ENCODE data around the gene ALAD. TPM values are rescaled to one million over a fixed set of nuclear protein-coding genes. Genes with fewer than 3 reads are reported as not detected.

The ALAD gene
- total and polyA plus RNA-seq, 9 donors, result 11.3 to 26.3 (median 21.6) TPM

DNA sequence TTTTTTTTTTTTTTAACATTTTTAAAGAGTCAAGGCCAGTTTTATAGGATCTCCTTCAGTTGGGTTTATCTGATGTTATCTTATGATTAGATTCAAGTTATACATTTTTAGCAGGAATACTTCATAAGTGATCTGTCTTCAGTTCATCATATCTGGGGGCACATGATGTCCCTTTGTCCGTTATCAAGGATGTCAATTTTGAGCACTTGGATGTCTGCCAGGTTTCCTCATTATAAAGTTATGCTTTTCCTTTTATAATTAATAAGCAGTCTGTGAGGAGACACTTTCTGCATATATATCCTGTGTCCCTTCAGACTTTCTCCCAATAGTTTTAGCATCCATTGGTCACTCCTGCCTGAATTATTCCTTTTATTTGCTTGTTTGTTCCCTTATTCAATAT is 36.1 kb downstream of the ALAD start:
- Histone ChIP-seq H3K4me3 (ENCODE audit: low read length) (no peak overlapping the region), H3K4me1 (ENCODE audit: control insufficient read depth, insufficient read depth, low read length) (peaks cover 7% of the 10 kb centered on the region), H3K9me3 (replicated peaks; ENCODE audit: control insufficient read depth, low read depth, low read length) (no peaks in the 10 kb centered on the region), H3K27ac (ENCODE audit: low read length) (no peak overlapping the region), H3K27me3 (ENCODE audit: control insufficient read depth, insufficient read depth, low read length) (no peaks in the 10 kb centered on the region), H3K36me3 (ENCODE audit: control insufficient read depth, insufficient read depth, low read length) (no peaks in the 10 kb centered on the region)
- no CpG with 5 or more reads among the region's 1 CpG for WGBS (ENCODE audit: insufficient coverage)
- no peak for DNase-seq

DNA sequence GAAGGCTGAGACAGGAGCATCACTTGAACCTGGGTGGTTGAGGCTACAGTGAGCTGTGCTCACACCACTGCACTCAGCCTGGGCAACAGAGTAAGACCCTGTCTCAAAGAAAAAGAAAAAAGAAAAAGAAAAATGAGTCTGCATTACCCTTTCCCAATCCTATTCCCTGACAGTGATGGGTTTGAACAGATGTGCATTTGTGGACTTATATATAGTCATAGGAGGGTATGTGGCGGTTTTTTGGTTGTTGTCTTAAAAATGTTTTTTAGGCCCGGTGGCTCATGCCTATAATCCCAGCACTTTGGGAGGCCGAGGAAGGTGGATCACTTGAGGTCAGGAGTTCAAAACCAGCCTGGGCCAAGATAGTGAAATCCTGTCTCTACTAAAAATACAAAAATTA is 37.7 kb downstream of the ALAD start:
- H3K27ac ChIP-seq (ENCODE audit: low read length), result no peak overlapping the region
- H3K4me1 ChIP-seq (ENCODE audit: control insufficient read depth, insufficient read depth, low read length), result no peaks in the 10 kb centered on the region
- H3K36me3 ChIP-seq (ENCODE audit: control insufficient read depth, insufficient read depth, low read length), result no peaks in the 10 kb centered on the region
- no peak overlapping the region for H3K4me3 ChIP-seq (ENCODE audit: low read length)
- no peak for DNase-seq
- H3K27me3 ChIP-seq (ENCODE audit: control insufficient read depth, insufficient read depth, low read length), result no peaks in the 10 kb centered on the region
- H3K9me3 ChIP-seq (replicated peaks; ENCODE audit: control insufficient read depth, low read depth, low read length), result no peaks in the 10 kb centered on the region
- WGBS (ENCODE audit: insufficient coverage), result 92% methylated on average over 2 of the region's 3 CpGs

DNA sequence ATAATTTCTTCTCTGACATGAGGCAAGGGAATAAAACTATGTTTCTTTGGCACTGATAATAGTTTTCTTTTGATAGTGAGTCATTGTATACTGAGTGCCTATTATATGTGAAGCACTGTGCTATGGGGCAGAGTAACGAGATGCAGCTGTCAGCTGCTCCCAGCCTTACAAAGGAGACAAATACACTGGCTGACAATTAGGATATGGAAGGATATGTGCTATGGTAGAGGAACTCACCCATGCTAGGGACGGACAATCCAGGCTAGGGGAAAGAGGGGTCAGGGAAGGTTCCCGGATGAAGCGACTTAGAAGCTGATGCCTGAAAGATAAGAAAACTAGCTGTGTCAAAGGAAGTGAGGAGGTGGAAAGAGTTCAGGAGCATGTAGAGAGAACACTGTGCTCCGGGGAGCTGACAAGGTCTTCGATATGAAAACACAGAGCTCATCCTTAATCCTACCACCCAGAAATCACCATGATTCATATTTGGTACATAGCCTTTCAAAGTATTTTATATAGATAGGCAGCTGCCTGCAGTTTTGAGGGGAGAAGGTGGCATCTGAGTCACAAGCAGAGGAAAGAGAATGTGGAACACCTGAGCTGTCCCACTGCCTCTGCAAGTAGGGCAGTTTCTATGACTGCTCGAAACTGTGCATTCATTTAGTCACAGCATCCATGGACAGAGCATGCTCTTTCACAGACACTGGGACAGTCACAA is 39.6 kb downstream of the ALAD start:
- Histone ChIP-seq H3K9me3 (replicated peaks; ENCODE audit: control insufficient read depth, low read depth, low read length) (no peaks in the 10 kb centered on the region), H3K36me3 (ENCODE audit: control insufficient read depth, insufficient read depth, low read length) (no peaks in the 10 kb centered on the region), H3K4me3 (ENCODE audit: low read length) (no peak overlapping the region), H3K4me1 (ENCODE audit: control insufficient read depth, insufficient read depth, low read length) (no peaks in the 10 kb centered on the region), H3K27me3 (ENCODE audit: control insufficient read depth, insufficient read depth, low read length) (peaks cover 4% of the 10 kb centered on the region), H3K27ac (ENCODE audit: low read length) (no peak overlapping the region)
- WGBS (ENCODE audit: insufficient coverage), result 47% methylated on average over 5 of the region's 7 CpGs
- DNase-seq, result no peak

DNA sequence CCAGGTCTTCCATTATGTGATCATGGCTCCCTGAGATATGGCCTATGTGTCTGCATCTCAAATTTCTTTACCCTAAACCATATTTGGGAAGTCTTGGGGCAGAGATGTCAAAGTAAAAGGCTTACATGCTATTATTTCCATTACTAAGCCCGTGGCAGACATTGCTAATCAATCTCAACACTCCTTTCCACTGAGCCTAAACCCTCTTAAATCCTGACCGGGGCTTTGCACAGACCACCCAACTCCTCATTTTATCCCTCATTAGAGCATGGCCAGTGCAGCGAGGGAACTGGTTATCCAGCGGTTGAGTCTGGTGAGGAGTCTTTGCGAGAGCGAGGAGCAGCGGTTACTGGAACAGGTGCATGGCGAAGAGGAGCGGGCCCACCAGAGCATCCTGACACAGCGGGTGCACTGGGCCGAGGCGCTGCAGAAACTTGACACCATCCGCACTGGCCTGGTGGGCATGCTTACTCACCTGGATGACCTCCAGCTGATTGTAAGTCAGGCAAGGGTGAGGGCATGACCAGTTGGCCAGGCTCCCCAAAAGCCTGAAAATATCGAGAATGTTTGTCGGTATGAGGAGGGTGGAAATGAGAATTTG is 40.7 kb downstream of the ALAD start:
- Histone ChIP-seq H3K27ac (ENCODE audit: low read length) (no peak overlapping the region), H3K27me3 (ENCODE audit: control insufficient read depth, insufficient read depth, low read length) (peaks cover 5% of the 10 kb centered on the region), H3K9me3 (replicated peaks; ENCODE audit: control insufficient read depth, low read depth, low read length) (no peaks in the 10 kb centered on the region), H3K36me3 (ENCODE audit: control insufficient read depth, insufficient read depth, low read length) (no peaks in the 10 kb centered on the region), H3K4me1 (ENCODE audit: control insufficient read depth, insufficient read depth, low read length) (no peaks in the 10 kb centered on the region), H3K4me3 (ENCODE audit: low read length) (no peak overlapping the region)
- no peak for DNase-seq
- WGBS (ENCODE audit: insufficient coverage), result 81% methylated on average over 12 of the region's 15 CpGs

- DNase-seq, result peak; percentile 61
- no CpG with 5 or more reads among the region's 1 CpG for whole genome bisulfite sequencing (ENCODE audit: insufficient coverage)
- Histone ChIP-seq H3K4me3 (ENCODE audit: low read length) (no peak overlapping the region), H3K36me3 (ENCODE audit: control insufficient read depth, insufficient read depth, low read length) (no peaks in the 10 kb centered on the region), H3K27me3 (ENCODE audit: control insufficient read depth, insufficient read depth, low read length) (peaks cover 9% of the 10 kb centered on the region), H3K27ac (ENCODE audit: low read length) (no peak overlapping the region), H3K9me3 (replicated peaks; ENCODE audit: control insufficient read depth, low read depth, low read length) (no peaks in the 10 kb centered on the region), H3K4me1 (ENCODE audit: control insufficient read depth, insufficient read depth, low read length) (no peaks in the 10 kb centered on the region)
Measured at GRCh38 chr9:113359385-113359784, 41.7 kb downstream of the ALAD start.

- Histone ChIP-seq H3K36me3 (ENCODE audit: control insufficient read depth, insufficient read depth, low read length) (no peaks in the 10 kb centered on the region), H3K27me3 (ENCODE audit: control insufficient read depth, insufficient read depth, low read length) (peaks cover 20% of the 10 kb centered on the region), H3K27ac (ENCODE audit: low read length) (no peak overlapping the region), H3K9me3 (replicated peaks; ENCODE audit: control insufficient read depth, low read depth, low read length) (no peaks in the 10 kb centered on the region), H3K4me3 (ENCODE audit: low read length) (no peak overlapping the region), H3K4me1 (ENCODE audit: control insufficient read depth, insufficient read depth, low read length) (no peaks in the 10 kb centered on the region)
- WGBS (ENCODE audit: insufficient coverage), result 68% methylated on average over 4 of the region's 7 CpGs
- DNase-seq, result no peak
Measured at GRCh38 chr9:113356686-113357292, 44.3 kb downstream of the ALAD start.

GRCh38 chr9:113355040-113355596 is 46.0 kb downstream of the ALAD start:
- H3K27me3 ChIP-seq (ENCODE audit: control insufficient read depth, insufficient read depth, low read length), result peaks cover 36% of the 10 kb centered on the region
- WGBS (ENCODE audit: insufficient coverage), result 94% methylated on average over 3 of the region's 4 CpGs

DNA sequence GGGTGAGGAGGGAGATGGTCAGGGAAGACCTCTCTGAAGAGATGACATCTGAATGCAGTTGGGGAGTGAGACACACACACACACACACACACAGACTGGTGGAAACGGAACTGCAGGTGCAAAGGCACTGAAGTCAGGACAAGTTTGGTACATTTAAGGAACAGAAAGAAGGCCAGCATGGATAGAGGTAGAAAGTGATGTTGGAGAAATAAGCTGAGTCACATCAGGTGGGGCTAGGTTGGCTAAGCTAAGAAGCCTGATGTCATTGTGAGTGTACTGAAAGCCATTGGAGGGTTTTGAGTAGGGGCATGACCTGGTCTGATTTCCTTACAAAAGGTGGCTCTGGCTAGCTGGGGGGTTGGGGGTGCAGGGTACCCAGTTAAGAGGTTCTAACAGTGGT is 48.7 kb downstream of the ALAD start:
- Histone ChIP-seq H3K27me3 (ENCODE audit: control insufficient read depth, insufficient read depth, low read length) (peaks cover 55% of the 10 kb centered on the region), H3K27ac (ENCODE audit: low read length) (no peak overlapping the region), H3K9me3 (replicated peaks; ENCODE audit: control insufficient read depth, low read depth, low read length) (no peaks in the 10 kb centered on the region), H3K4me1 (ENCODE audit: control insufficient read depth, insufficient read depth, low read length) (peaks cover 9% of the 10 kb centered on the region), H3K36me3 (ENCODE audit: control insufficient read depth, insufficient read depth, low read length) (no peaks in the 10 kb centered on the region), H3K4me3 (ENCODE audit: low read length) (no peak overlapping the region)
- no peak for DNase-seq
- no CpG with 5 or more reads among the region's 1 CpG for WGBS (ENCODE audit: insufficient coverage)

More at GRCh38 chr9:113355040-113355596, 46.0 kb downstream of the ALAD start:
- no peak overlapping the region for H3K4me3 ChIP-seq (ENCODE audit: low read length)
- H3K9me3 ChIP-seq (replicated peaks; ENCODE audit: control insufficient read depth, low read depth, low read length), result no peaks in the 10 kb centered on the region
- H3K36me3 ChIP-seq (ENCODE audit: control insufficient read depth, insufficient read depth, low read length), result no peaks in the 10 kb centered on the region
- peaks cover 5% of the 10 kb centered on the region for H3K4me1 ChIP-seq (ENCODE audit: control insufficient read depth, insufficient read depth, low read length)
- no peak overlapping the region for H3K27ac ChIP-seq (ENCODE audit: low read length)
- DNase-seq, result no peak

DNA sequence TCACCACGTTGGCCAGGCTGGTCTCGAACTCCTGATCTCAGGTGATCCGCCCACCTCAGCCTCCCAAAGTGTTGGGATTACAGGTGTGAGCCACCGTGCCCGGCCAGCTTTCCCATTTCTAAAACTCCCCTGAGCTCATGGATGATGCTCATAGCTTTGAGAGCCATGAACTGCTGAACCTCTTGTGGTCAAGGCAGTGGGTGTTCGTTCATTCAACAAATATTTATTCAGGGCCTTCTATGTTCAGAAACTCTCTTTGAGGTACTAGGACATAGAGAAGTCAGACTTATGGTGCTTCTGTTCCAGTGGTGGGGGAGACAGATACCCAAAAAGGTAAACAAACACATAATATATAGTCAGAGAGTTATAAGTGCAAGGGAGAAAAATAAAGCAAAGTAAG is 49.1 kb downstream of the ALAD start:
- no peaks in the 10 kb centered on the region for H3K36me3 ChIP-seq (ENCODE audit: control insufficient read depth, insufficient read depth, low read length)
- H3K27ac ChIP-seq (ENCODE audit: low read length), result no peak overlapping the region
- no CpG with 5 or more reads among the region's 6 CpGs for WGBS (ENCODE audit: insufficient coverage)
- no peak overlapping the region for H3K4me3 ChIP-seq (ENCODE audit: low read length)
- DNase-seq, result no peak
- peaks cover 57% of the 10 kb centered on the region for H3K27me3 ChIP-seq (ENCODE audit: control insufficient read depth, insufficient read depth, low read length)
- no peaks in the 10 kb centered on the region for H3K9me3 ChIP-seq (replicated peaks; ENCODE audit: control insufficient read depth, low read depth, low read length)
- H3K4me1 ChIP-seq (ENCODE audit: control insufficient read depth, insufficient read depth, low read length), result peaks cover 9% of the 10 kb centered on the region

DNA sequence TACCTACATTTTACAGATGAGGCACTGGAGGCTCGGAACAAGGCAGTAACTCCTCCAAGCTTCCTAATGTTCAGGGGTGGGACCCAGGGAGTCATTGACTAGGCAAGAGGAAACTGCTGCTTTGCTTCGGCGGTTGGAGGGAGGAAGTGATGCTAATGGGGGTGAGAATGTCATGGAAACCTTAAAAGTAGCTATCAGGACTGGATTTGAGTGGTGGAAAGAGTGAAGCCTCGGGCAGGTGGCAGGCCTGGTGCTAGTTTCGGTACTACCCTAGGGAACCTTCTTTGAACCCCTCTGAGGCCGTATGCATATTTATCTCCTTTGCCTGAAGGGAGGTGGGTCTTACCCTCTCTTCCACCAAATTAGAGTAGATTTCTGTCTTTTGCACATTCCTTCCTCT is 50.1 kb downstream of the ALAD start:
- H3K9me3 ChIP-seq (replicated peaks; ENCODE audit: control insufficient read depth, low read depth, low read length), result no peaks in the 10 kb centered on the region
- no peak overlapping the region for H3K27ac ChIP-seq (ENCODE audit: low read length)
- H3K36me3 ChIP-seq (ENCODE audit: control insufficient read depth, insufficient read depth, low read length), result no peaks in the 10 kb centered on the region
- H3K4me3 ChIP-seq (ENCODE audit: low read length), result no peak overlapping the region
- peak; percentile 39 for DNase-seq
- peaks cover 9% of the 10 kb centered on the region for H3K4me1 ChIP-seq (ENCODE audit: control insufficient read depth, insufficient read depth, low read length)
- peaks cover 54% of the 10 kb centered on the region for H3K27me3 ChIP-seq (ENCODE audit: control insufficient read depth, insufficient read depth, low read length)
- WGBS (ENCODE audit: insufficient coverage), result 21% methylated on average over 2 of the region's 6 CpGs
